Uterus (tissue), 2 donors: ENCODE data around the gene LEKR1.

Experiments
- CTCF ChIP-seq, 4 experiments: fragments of 200-600 bp in 2 of 4; fragments of 450-650 bp in 2 of 4; sonication (generic) in 2 of 4; IDR thresholded peaks; one replicate each; pipeline ENCODE4 v1.5.1; 2016 to 2019; ENCODE audit warnings: antibody characterized with exemption in 4 of 4, mild to moderate bottlenecking in 2 of 4, moderate library complexity in 1 of 4
- POLR2A ChIP-seq, 2 donors: fragments of 450-650 bp; IDR thresholded peaks; one replicate each; pipeline ENCODE4 v1.6.1; 2016; ENCODE audit warnings: antibody characterized with exemption in 2 of 2, mild to moderate bottlenecking in 1 of 2, moderate library complexity in 1 of 2

GRCh38 chr3:157063469-157063868 is 237.3 kb downstream of the LEKR1 start:
- TF ChIP-seq CTCF (IDR thresholded peaks at IDR 0.05) (no peak), POLR2A (IDR thresholded peaks at IDR 0.05) (no peak)
